Gastrocnemius medialis (tissue), 4 donors: Measurements from ENCODE around the gene SFSWAP.

Experiments
- CTCF ChIP-seq, 5 experiments: fragments of 450-650 bp in 3 of 5; fragments of 200-600 bp in 2 of 5; sonication (generic) in 2 of 5; IDR thresholded peaks in 4 of 5; conservative IDR thresholded peaks in 1 of 5; 1 replicate in 4 of 5; 2 replicates in 1 of 5; pipeline ENCODE4 v1.5.1; 2016 to 2019; ENCODE audit warnings: antibody characterized with exemption in 5 of 5, mild to moderate bottlenecking in 3 of 5, moderate library complexity in 3 of 5
- POLR2A ChIP-seq, 2 donors: fragments of 450-650 bp; IDR thresholded peaks; one replicate each; pipeline ENCODE4 v1.6.1; 2017; ENCODE audit warnings: antibody characterized with exemption in 2 of 2, mild to moderate bottlenecking in 2 of 2, moderate library complexity in 2 of 2

- TF ChIP-seq CTCF (IDR thresholded peaks at IDR 0.05 in 4 of 5, conservative IDR thresholded peaks at IDR 0.05 in 1 of 5) (no peak), POLR2A (IDR thresholded peaks at IDR 0.05) (no peak)
These were observed 76.3 kb downstream of the SFSWAP start for GRCh38 chr12:131787143-131787660.
